ENCODE data around the gene NR4A2.

- TF ChIP-seq CTCF (IDR thresholded peaks at IDR 0.05) (no peak), ZFX (IDR thresholded peaks at IDR 0.05; ENCODE audit: borderline replicate concordance) (no peak)
Observed at GRCh38 chr2:156346731-156347130, 14.2 kb upstream of the NR4A2 start.
